D721Med (cell line): ENCODE results near the gene STMN3.

Source experiments
- DNase-seq: peaks from one replicate; pipeline ENCODE4 v3.0.0; 2011; ENCODE audit warnings: low spot score; ENCODE audit not compliant: insufficient read length
- FAIRE-seq: peaks from 2 replicates; lab custom pipeline; 2011; peaks lifted over from hg19 to GRCh38; lab: Jason Lieb, UNC
- TF ChIP-seq, protein P1 (sequence below): IDR thresholded peaks from 2 replicates; pipeline ENCODE4 v1.5.1; 2012; ENCODE audit warnings: mild to moderate bottlenecking, control low read depth; ENCODE audit not compliant: insufficient read depth; ENCODE audit errors: missing control alignments

STMN3 gene

DNA sequence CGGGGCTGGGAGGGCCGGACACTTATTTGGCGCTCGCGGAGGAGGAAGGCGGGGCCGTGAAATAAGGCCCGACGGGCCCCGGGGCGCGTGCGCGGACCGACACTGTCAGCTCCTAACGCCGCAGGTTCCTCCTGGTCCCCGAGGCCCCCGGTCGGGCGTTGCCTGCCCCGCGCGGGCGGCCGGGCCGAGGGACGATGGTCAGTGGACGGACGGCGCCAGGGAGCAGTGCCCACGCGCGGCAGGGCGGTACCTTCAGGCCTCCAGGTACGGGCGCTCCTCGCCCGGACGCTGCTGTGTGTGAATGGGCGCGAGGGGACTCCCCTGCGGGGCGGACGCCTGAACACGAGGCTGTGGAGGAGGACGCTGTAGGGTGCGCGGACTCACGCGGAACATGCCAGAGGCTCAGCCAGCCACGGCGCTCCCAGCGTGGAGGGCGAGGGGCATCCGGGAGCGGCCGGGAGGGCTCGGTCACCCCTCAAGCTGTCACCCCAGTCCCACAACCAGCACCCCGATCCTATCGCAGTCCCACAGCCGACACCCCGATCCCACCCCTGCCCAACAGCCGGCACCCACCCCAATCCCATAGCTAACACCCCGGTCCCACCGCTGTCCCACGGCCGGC is 26.0 kb downstream of the STMN3 start:
- FAIRE-seq (no peak), DNase-seq (peak; percentile 97)
- TF ChIP-seq, protein P1, sequence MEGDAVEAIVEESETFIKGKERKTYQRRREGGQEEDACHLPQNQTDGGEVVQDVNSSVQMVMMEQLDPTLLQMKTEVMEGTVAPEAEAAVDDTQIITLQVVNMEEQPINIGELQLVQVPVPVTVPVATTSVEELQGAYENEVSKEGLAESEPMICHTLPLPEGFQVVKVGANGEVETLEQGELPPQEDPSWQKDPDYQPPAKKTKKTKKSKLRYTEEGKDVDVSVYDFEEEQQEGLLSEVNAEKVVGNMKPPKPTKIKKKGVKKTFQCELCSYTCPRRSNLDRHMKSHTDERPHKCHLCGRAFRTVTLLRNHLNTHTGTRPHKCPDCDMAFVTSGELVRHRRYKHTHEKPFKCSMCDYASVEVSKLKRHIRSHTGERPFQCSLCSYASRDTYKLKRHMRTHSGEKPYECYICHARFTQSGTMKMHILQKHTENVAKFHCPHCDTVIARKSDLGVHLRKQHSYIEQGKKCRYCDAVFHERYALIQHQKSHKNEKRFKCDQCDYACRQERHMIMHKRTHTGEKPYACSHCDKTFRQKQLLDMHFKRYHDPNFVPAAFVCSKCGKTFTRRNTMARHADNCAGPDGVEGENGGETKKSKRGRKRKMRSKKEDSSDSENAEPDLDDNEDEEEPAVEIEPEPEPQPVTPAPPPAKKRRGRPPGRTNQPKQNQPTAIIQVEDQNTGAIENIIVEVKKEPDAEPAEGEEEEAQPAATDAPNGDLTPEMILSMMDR = no peak

DNA sequence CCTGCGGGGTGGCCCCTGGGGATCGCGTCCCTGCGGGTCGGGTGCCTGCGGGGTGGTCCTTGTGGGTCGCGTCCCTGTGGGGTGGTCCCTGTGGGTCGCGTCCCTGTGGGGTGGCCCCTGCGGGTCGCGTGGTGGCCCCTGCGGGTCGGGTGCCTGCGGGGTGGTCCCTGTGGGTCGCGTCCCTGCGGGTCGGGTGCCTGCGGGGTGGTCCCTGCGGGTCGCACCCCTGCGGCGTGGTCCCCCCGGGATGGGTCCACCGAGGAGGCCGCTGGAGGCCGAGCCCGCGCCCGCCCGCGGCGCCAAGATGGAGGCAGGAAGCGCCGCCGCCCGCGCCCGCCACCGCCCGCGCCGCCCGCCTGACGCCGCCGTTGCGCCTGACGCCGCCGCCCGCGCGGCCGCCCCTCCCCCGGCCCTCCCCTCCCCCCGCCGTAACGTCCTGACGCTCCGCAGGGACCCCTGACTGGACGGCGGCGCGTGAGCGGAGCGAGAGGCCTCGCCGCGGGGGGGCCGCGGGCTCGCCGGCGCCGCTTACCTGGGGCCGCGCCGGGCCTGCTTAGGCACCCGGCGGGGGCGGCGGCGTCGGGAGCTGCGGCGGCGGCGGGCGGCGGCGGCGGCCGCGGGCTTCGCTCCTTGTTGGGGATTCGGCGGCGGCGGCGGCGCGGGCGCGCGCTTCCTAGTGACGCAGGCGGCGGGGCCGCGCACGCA is 26.6 kb downstream of the STMN3 start, which contains the start of gene GMEB2:
Gene GMEB2 (minus strand): TSS at position 678 of the 705 bp plus-strand sequence. CDS start 7,704 bp downstream, outside the sequence.
- TF ChIP-seq, protein P1 = no peak
- FAIRE-seq (no peak), DNase-seq (peak; percentile 78)

- DNase-seq (no peak), FAIRE-seq (no peak)
- TF ChIP-seq, protein P1 = no peak
Observed at GRCh38 chr20:63625771-63626423, 27.3 kb downstream of the STMN3 start.

DNA sequence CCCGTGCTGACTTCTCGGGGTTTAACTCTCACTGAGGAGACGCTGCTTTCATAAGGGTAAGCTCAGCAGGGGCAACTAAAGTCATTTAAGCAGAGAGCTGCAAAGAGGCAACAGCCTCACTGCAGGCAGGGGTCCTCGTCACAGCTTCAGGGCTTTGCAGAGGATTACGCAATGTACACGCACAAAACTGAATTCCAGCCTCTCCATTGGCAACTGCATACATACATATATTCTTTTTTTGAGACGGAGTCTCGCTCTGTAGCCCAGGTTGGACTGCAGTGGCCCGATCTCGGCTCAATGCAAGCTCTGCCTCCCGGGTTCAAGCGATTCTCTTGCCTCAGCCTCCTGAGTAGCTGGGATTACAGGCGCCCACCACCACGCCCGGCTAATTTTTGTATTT is 28.7 kb downstream of the STMN3 start:
- DNase-seq (no peak), FAIRE-seq (no peak)
- TF ChIP-seq, protein P1 = no peak

DNA sequence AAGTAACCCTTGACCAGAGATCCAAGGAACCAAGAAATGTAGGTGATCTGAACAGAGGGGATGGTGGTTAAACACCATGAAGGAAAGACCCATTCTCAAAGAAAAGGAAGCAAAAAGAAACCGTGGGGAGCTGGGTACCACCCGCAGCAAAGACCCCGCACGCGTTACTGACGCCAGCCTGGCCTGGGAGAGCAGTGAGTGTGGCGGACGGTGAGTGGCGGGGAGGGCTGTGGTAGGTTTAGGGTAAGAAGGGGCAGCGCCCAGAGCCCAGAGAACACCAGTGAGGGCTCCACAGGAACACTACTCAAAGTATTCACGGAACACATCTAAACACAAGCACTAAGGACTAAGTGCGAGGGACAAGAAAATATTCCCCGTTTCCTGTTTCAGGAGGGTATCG is 30.5 kb downstream of the STMN3 start:
- FAIRE-seq (no peak), DNase-seq (no peak)
- TF ChIP-seq, protein P1 = no peak

DNA sequence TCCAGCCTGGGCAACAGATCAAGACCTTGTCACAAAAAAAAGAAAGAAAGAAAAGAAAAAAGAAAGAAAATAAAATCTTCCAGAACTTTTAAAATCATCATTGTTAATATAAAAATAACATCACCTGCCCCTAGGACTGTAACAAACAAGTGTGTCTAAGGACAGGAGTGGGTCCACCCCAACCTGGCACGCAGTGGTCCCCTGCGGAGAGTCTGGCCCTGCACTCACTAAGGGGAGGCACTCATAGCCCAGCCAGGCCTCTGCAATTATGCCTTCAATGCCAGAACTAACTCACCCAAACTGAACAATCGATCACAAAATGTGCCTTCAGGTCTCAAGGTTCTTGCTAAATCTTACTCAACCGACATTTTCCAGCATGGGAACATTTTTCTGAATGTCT is 31.1 kb downstream of the STMN3 start:
- TF ChIP-seq, protein P1 = no peak
- no peak for FAIRE-seq
- DNase-seq = no peak
